Stimulated activated CD4-positive, alpha-beta T cell treated with anti-CD3 and anti-CD28 coated beads, Interleukin-15, amount 100 ng/mL, for 1 hour (primary cell): ENCODE data around the gene ADH1B.
"Not testable (repeated sequence)": the region's sequence is repeated elsewhere in the genome, so short reads cannot be mapped to it uniquely, and the experiment has no call there.

Experiments used
- DNase-seq, 2 donors: peaks; one replicate each; pipeline ENCODE4 v3.0.0-alpha.2; 2020; ENCODE audit warnings: low read depth in 1 of 2, low spot score in 1 of 2

ADH1B gene

DNA sequence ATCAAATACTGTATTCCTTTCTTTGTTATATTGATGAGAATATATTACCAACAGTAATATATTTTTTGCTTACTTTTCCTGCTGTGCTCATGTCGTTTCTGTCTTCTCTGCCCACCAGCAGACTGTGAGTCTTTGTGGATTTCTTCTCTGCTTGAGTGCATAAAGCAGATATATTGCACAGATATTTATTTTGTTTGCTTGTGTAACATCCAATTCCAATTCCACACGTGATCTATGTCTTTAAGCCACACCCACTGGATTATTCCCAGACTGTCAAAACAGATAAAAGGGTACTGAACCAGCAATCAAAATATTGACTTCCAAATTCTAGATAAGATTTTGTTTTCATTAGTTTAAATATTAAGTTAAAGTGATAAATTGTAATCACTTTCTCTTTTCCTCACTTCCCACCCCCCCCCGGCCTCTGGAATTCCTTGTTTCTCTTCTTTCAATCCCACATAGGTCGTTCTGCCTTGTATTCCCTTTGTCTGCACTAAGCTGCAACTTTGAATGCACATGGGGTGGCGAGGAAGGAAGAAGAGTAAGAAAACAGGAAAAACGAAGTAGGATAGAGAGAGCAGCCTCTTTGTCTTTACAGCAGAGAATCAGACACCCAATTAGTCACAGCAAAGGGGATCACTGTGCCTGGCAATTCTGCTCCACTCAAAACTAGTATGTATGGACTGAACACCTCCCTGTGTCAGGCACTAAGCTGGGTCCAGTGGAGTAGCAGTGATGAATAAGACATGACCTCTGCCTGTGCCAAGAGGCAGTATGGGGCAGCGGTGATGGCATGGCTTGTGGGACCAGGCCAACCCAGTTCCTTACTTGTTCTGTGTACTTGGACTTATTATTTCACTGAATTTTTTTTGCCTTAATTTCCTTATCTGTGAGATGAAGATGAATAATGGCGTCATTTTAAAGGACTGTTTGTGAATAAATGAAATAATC lies at the start of gene ADH1B:
TSS of gene ADH1B (minus strand) at position 161 of the 951 bp plus-strand sequence. CDS start at position 91, 70 bp downstream.
- no peak for DNase-seq

- not testable (repeated sequence) for DNase-seq
Observed at GRCh38 chr4:99367817-99368216, 46.6 kb upstream of the ADH1B start.

DNA sequence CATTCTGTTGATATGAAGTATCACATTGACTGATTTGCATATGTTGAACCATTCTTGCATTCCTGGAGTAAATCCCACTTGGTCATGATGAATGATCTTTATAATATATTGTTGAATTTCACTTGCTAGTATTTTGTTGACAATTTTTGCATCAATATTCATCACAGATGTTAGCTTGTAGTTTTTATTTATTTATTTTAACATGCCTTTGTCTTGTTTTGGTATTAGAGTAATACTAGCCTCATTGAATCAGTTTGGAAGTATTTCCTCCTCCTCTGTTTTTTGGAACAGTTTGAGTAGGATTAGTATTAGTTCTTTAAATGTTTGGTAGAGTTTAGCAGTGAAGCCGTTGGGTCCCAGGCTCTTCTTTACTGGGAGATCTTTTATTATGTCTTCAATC lies 45.3 kb upstream of the ADH1B start:
- no peak for DNase-seq

- no peak for DNase-seq
Observed at GRCh38 chr4:99362768-99363167, 41.6 kb upstream of the ADH1B start.

- no peak for DNase-seq
Observed at GRCh38 chr4:99361899-99362275, 40.7 kb upstream of the ADH1B start.

DNA sequence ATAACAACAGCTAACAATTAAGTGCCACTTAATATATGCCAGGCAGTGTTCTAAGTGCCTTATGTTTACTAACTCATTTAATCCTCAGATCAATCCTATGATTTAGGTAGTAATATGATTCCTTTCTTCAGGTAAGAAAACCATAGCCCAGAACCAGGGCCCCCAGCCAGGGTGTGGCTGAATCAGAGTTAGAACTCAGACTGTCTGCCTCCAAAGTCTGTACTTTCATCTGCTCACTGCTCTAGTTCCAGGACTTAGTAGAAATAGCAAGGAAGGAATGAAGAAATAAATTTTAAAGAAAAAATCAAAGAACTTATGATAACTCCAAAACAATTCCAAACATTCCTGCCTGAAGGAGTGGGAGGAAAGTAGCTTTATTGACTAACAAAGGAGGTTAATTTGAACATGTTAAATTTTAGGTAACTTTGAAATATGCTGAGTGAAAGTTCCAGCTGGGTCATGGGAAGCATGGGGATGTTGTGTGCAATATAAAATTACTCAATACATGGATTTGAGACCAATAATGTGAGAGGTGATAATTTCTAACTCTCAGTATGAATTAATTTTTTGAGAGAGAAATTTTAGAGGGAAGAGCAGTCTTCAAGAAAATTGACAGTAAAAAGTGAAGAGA lies 40.2 kb upstream of the ADH1B start:
- DNase-seq = no peak

DNA sequence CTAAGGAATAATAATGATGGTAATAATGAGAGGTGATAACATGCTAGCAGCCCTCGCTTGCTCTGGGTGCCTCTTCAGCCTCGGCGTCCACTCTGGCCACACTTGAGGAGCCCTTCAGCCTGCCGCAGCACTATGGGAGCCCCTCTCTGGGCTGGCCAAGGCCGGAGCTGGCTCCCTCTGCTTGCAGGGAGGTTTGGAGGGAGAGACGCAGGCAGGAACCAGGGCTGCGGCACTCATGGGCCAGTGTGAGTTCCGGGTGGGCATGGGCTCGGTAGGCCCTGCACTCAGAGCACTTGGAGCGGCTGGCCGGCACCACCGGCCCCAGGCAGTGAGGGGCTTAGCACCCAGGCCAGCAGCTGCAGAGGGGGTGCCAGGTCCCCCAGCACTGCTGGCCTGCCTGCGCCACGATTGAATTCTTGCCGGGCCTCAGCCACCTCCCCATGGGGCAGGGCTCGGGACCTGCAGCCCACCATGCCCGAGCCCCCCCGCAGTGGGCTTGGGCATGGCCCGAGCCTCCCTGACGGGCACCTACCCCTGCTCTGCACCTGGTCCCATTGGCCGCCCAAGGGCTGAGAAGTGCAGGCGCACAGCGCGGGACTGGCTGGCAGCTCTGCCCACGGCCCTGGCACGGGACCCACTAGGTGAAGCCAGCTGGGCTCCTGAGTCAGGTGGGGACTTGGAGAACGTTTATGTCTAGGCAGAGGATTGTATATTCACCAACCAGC lies 38.4 kb upstream of the ADH1B start:
- DNase-seq = no peak

DNA sequence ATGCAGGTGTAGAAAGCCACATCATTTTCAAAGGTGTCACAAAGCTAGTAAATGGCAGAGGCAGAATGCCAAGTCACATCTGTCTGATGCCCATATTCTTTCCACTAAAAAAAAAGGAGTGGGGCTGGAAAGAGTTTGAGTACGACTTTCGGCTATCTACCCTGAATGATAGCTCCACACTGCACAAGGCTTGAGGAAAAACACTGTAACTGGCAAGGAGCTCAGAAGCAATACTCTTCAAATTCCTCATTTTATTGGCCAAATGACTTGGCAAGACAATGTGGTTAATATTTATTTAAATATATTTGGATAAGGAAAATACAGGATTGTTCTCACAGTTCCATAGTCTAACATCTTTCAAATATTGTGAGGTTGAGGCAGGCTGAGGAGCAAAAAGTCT lies 36.7 kb upstream of the ADH1B start:
- DNase-seq = no peak

GRCh38 chr4:99356992-99357391 lies 35.8 kb upstream of the ADH1B start:
- no peak for DNase-seq

GRCh38 chr4:99356149-99356548 lies 34.9 kb upstream of the ADH1B start:
- DNase-seq = not testable (repeated sequence)

DNA sequence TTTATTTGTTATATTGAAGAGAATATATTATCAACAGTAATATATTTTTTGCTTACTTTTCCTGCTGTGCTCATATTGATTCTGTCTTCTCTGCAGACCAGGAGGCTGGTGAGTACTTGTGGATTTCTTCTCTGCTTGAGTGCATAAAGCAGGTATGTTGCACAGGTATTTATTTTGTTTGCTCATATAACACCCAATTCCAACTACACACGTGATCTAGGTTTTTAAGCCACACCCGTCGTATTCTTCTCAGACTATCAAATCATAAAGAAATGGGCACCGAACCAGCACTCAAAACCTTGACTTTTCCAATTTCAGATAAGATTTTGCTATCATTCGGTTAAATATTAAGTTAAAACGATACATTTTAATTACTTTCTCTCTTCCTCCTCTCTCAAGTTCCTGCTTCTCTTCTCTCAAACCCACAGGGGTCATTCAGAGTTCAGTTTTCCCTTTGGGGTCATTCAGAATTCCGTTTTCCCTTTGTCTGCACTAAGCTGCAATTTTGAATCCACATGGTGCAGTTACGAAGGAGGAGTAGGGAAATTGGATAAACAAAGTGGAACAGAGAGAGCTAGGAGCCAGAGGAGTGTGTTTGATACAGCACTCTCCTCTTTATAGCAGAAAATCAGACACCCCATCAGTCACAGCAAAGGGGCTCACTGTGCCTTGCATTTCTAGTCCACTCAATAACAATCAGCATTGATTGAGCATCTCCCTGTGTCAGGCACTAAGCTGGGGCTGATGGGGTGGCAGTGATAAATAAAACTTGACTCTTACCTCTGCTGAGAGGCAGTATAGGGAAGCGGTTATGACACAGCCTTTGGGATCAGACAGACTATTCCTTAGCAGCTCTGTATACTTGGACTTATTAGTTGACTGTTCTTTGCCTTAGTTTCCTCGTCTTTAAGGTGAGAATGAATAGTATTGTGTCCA lies 31.7 kb upstream of the ADH1B start, which contains the start of gene ADH1C:
TSS of gene ADH1C (minus strand) at position 145 of the 936 bp plus-strand sequence. CDS start at position 74, 71 bp downstream.
- no peak for DNase-seq

- DNase-seq = no peak
Observed at GRCh38 chr4:99351487-99351886, 30.3 kb upstream of the ADH1B start.

DNA sequence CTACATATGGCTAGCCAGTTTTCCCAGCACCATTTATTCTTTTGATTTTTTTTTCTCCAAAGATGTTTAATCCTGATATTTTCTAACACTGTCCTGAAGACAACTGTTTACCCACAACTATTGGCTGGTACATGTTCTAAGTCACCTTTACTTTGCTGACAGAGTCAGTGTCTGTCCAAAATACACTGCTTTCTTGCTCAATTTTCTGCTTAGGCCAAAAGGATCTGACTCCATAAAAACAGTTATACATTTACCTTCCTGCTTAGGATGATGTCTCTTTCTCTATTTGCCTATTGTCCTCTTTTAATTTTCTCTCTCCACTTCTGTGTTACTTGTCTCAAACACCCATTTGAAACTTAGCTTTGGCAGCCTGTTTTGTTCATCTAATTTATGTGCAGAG lies 28.1 kb upstream of the ADH1B start:
- no peak for DNase-seq

- not testable (repeated sequence) for DNase-seq
Observed at GRCh38 chr4:99342624-99343023, 21.4 kb upstream of the ADH1B start.

DNA sequence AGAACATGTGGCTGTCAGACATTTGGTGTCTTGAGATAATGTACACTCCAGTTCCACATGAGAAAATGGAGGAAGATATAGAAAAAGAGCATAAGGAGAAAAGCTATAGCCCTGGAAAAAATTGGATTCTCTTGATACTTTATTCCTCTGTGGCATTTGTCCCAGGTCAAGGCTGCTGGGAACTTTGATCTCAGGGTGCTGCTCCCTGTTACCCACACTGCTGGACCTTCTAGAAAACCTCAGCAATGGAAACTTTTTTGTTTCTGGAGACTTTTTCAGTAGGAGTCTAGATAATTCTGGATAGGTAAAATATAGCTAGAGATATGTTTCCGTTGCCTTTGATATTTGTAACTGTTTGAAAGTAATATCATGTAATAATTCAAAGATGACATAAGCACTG lies 20.2 kb upstream of the ADH1B start:
- no peak for DNase-seq

DNA sequence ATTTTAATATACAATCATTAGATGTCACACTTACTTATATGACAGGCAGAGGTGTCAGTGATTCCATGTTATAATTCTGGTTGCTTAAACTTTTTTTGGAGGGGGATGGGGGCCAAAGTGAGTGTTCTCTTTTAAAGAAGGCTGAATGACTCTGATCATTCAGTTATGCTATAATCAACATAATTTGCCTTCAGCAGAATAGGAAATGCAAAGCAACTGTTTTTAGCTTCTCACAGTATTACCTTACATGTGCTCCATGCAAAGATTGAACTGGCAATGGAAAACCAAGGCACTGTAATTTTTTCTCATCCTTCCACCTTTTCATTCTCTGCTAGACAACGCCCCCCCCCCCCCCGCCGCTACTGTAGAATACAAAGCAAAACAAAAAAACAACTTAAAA lies 18.0 kb upstream of the ADH1B start:
- no peak for DNase-seq

GRCh38 chr4:99336553-99336952 lies 15.4 kb upstream of the ADH1B start:
- no peak for DNase-seq

DNA sequence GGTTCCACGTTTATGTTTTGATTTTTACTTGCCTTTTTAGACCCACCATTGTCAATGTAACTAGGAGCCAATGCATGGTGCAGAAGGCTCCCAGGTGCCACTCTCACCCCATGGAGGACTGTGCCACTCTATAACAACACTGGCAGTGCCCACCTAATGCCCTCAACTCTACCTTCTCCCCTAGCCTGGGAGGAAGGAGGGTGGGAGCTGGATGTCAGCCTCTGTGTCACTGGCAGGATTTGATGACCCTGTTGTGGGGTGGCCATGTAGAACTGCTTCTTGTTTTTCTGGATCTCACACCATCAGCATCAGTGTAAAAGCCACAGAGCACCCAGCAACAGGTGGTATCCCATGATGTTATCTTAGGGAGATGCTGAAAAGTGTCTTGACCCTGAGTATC lies 13.7 kb upstream of the ADH1B start:
- DNase-seq = no peak

GRCh38 chr4:99330648-99331047 lies 9.4 kb upstream of the ADH1B start:
- no peak for DNase-seq

GRCh38 chr4:99329876-99330275 lies 8.7 kb upstream of the ADH1B start:
- no peak for DNase-seq

- no peak for DNase-seq
Observed at GRCh38 chr4:99324979-99325378, 3.8 kb upstream of the ADH1B start.
